GM19467 (cell line): Measurements from ENCODE around the gene CD300LD.
"Not testable (repeated sequence)": the region's sequence is repeated elsewhere in the genome, so short reads cannot be mapped to it uniquely, and the experiment has no call there.

Experiments
- ATAC-seq: cut with Tn5 transposase; IDR thresholded peaks from one replicate; pipeline ENCODE4 v1.9.1; 2021; ENCODE audit warnings: mild to moderate bottlenecking, moderate library complexity; ENCODE audit not compliant: unreplicated experiment

CD300LD gene

GRCh38 chr17:74573635-74574034 is 18.4 kb downstream of the CD300LD start:
- ATAC-seq = not testable (repeated sequence)

- no peak for ATAC-seq
Measured at GRCh38 chr17:74573169-74573568, 18.9 kb downstream of the CD300LD start.

- ATAC-seq = no peak
Measured at GRCh38 chr17:74571621-74572270, 20.3 kb downstream of the CD300LD start.

GRCh38 chr17:74569020-74570003 is 22.8 kb downstream of the CD300LD start:
- ATAC-seq = no peak

- no peak for ATAC-seq
Measured at GRCh38 chr17:74568106-74568873, 23.8 kb downstream of the CD300LD start.

- ATAC-seq = no peak
Measured at GRCh38 chr17:74567397-74567796, 24.7 kb downstream of the CD300LD start, which contains the start of gene CD300H. Gene CD300H (minus strand): TSS chr17:74567509.

- ATAC-seq = no peak
Measured at GRCh38 chr17:74566132-74566753, 25.8 kb downstream of the CD300LD start.

- no peak for ATAC-seq
Measured at GRCh38 chr17:74565126-74565525, 27.0 kb downstream of the CD300LD start.

- no peak for ATAC-seq
Measured at GRCh38 chr17:74563358-74563757, 28.7 kb downstream of the CD300LD start.

GRCh38 chr17:74561586-74561985 is 30.5 kb downstream of the CD300LD start:
- ATAC-seq = no peak

- ATAC-seq = no peak
Measured at GRCh38 chr17:74558882-74559519, 33.1 kb downstream of the CD300LD start.

- not testable (repeated sequence) for ATAC-seq
Measured at GRCh38 chr17:74558402-74558801, 33.7 kb downstream of the CD300LD start.

- no peak for ATAC-seq
Measured at GRCh38 chr17:74555427-74555940, 36.6 kb downstream of the CD300LD start.

GRCh38 chr17:74554909-74555308 is 37.2 kb downstream of the CD300LD start:
- no peak for ATAC-seq

- ATAC-seq = no peak
Measured at GRCh38 chr17:74552037-74552436, 40.0 kb downstream of the CD300LD start.

GRCh38 chr17:74550602-74551001 is 41.5 kb downstream of the CD300LD start:
- no peak for ATAC-seq

- ATAC-seq = no peak
Measured at GRCh38 chr17:74549343-74549742, 42.7 kb downstream of the CD300LD start.

- ATAC-seq = no peak
Measured at GRCh38 chr17:74547736-74548135, 44.3 kb downstream of the CD300LD start.

- ATAC-seq = no peak
Measured at GRCh38 chr17:74547264-74547663, 44.8 kb downstream of the CD300LD start.

- no peak for ATAC-seq
Measured at GRCh38 chr17:74546586-74546985, 45.5 kb downstream of the CD300LD start.
